H7 (cell line): ENCODE results near the gene TMIGD3. TPM values are rescaled to one million over a fixed set of nuclear protein-coding genes. Genes with fewer than 3 reads are reported as not detected.

ENCODE experiments used
- DNase-seq: peaks from one replicate; pipeline ENCODE4 v3.0.0; 2012
- H3K27me3 ChIP-seq: 2 replicates; pipeline ENCODE4 v1.6.0; 2011; ENCODE audit warnings: mild to moderate bottlenecking, low read length; ENCODE audit not compliant: control insufficient read depth, insufficient read depth
- H3K36me3 ChIP-seq: replicated peaks from 2 replicates; pipeline ENCODE4 v1.5.1; 2011; ENCODE audit warnings: low read length; ENCODE audit not compliant: control insufficient read depth, insufficient read depth
- H3K4me3 ChIP-seq: 2 replicates; pipeline ENCODE4 v1.5.1; 2011; ENCODE audit warnings: low read depth, mild to moderate bottlenecking, control low read depth, low read length, moderate library complexity; ENCODE audit not compliant: insufficient read depth
- total RNA-seq: library from RNA; depleted of rRNA; stranded (reverse); fragments of >200 nt; shearing (Covaris generic); gene quantifications from 2 replicates; pipeline ENCODE4 v1.2.3, GENCODE V29; 2014; rRNA removed

The TMIGD3 gene
- total RNA-seq, 1 experiment from 2014 or later, result 0.17 TPM

DNA sequence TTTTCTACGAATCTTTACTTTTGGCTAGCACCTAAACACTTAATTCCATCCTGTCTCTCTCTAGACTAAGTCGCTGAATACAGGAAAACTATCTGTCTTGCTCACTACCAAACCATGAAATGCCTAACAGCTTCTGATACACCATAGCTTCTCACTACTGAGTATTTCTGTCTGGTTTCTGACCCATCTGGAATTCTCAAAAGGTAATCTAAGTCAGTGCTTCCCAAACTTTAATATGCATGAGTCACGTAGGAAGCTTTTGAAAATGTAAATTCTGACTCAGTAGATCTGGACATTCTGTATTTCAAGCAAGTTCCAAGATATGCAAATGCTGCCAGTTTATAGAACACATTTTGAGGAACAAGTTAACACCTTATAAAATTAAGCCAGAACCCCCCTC is 66.7 kb downstream of the TMIGD3 start:
- H3K4me3 ChIP-seq, result no peak overlapping the region
- H3K36me3 ChIP-seq, result peaks cover 19% of the 10 kb centered on the region
- no peak for DNase-seq
- no peaks in the 10 kb centered on the region; the same call in 1 of the 2 replicates for H3K27me3 ChIP-seq

Other genes starting within 250 kb of the TMIGD3 start
- not detected in 2 replicates for gene CHIA, start 212.8 kb downstream of the TMIGD3 start, total RNA-seq
- 0.87 and 3.9 TPM in 2 replicates for gene OVGP1, start 75.9 kb downstream of the TMIGD3 start, total RNA-seq
- 110 and 175 TPM in 2 replicates for gene WDR77, start 54.4 kb downstream of the TMIGD3 start, total RNA-seq
- 691 and 763 TPM in 2 replicates for gene ATP5PB, start 54.2 kb downstream of the TMIGD3 start, total RNA-seq
- gene C1orf162, start 29.6 kb downstream of the TMIGD3 start, total RNA-seq, result 0.21 and 0.85 TPM in 2 replicates
- not detected in 2 replicates for gene ADORA3, start within 50 bp of the TMIGD3 start, total RNA-seq
- 20.6 and 22.7 TPM in 2 replicates for gene RAP1A, start 116.2 kb upstream of the TMIGD3 start, total RNA-seq
- gene INKA2, start 235.8 kb upstream of the TMIGD3 start, total RNA-seq, result 0.83 and 1.1 TPM in 2 replicates